Activated effector memory CD4-positive, alpha-beta T cell treated with Interleukin-2 at 50 U/mL for 16 hours (primary cell): ENCODE results near the gene ZNF485.
"Not testable (repeated sequence)": the region's sequence is repeated elsewhere in the genome, so short reads cannot be mapped to it uniquely, and the experiment has no call there.

Experiments used
- DNase-seq: peaks from one replicate; pipeline ENCODE4 v3.0.0-alpha.2; 2020

Gene ZNF485

DNA sequence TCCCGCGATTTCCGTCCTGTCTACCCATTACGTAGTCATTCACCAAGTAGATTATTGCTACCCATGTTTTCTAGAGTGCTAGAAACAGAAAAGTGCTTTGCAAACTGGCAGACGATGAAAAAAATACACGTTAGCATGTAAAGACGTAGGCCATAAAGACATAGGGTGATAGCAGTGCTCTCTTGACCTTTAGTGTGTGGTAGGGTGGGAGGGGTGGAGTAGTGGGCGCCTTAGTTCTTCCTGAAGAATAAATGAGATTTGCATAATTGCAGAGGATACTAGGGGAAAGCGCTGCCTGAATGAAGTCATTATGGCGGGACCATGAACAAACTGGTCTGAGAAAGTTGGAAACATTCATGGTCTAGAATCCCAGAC lies 948 bp downstream of the ZNF485 start:
- no peak for DNase-seq

DNA sequence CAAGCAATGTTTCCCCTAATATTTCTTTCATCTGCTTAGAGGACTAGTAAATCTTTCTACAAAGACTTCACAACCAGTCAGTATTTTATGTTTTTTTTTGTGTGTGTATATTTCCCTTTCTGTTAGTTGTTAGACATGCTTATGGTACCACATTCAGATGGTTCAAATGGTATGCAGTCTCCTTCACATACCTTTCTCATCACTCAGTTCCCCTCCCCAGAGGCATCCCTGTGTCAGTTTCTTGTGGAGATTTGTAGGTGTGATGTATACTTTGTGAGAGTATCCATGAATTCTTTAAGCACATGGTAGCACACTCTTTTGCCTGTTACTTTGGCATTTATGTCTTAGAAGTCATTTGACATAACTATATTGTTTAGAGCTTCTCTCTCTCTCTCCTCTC lies 4.4 kb downstream of the ZNF485 start:
- no peak for DNase-seq

DNA sequence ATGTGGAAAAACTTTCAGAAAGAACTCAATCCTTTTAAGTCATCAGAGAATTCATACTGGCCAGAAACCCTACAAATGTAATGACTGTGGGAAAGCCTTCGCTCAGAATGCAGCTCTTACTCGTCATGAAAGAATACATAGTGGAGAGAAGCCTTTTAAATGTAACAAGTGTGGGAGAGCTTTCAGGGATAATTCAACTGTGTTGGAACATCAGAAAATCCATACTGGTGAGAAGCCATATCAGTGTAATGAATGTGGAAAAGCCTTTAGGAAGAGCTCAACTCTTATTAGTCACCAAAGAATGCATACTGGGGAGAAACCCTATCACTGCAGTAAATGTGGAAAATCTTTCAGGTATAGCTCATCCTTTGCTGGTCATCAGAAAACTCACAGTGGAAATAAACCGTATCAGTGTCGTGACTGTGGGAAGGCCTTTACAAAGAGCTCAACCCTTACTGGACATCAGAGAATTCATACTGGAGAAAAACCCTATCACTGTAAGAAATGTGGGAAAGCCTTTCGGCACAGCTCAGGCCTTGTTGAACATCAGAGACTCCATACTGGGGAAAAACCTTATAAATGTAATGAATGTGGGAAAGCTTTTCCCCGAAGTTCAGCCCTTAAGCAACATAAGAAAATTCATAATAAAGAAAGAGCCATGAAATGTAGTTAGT lies 10.6 kb downstream of the ZNF485 start:
- no peak for DNase-seq

DNA sequence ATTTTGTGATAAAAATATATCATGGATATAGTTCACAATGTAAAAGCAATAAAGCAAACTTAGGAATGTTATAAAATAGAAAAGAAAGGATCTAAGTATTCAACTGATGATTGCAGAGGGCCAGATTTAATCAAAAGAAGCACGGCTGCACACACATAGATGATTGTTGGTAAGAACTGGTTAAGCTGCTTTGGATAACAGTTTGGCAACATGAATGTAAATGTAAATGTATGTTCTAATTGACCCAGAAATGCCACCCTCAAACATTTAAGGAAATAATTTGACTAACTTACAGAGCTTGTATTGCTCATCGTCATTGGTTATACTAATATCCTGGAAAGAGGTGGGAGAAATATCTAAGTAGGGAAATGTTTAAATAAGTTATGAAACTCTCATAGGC lies 13.1 kb downstream of the ZNF485 start:
- DNase-seq = no peak

DNA sequence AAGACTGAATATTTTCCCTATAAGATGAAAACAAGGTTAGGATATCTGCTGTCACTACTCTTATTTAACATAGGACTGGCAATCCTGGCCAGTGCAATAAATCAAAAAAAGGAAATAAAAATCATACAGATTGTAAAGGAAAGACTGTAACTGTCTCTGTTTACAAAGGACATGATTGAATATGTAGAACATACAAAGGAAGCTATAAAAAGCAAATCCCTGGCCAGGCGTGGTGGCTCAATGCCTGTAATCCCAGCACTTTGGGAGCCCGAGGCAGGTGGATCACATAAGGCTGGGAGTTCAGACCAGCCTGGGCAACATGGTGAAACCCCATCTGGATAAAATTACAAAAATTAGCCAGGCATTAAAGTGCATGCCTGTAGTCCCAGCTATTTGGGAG lies 15.8 kb downstream of the ZNF485 start:
- no peak for DNase-seq

DNA sequence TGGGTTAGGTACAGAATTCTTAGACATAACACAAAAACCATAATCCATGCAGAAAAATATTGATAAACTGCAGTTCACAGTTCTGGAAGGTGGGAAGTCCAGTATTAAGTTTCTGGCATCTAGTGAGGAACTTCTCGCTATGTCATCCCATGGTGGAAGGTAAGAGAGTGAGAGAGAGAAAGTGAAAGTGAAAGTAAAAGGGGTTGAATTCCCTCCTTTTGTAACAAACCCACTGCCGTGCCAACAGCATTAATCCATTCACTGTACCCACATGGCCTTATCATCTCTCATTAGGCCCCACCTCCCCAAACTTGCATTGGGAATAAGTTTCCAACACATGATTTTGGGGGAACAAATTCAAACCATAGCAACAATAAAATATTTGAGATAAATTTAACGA lies 17.1 kb downstream of the ZNF485 start:
- DNase-seq = no peak

DNA sequence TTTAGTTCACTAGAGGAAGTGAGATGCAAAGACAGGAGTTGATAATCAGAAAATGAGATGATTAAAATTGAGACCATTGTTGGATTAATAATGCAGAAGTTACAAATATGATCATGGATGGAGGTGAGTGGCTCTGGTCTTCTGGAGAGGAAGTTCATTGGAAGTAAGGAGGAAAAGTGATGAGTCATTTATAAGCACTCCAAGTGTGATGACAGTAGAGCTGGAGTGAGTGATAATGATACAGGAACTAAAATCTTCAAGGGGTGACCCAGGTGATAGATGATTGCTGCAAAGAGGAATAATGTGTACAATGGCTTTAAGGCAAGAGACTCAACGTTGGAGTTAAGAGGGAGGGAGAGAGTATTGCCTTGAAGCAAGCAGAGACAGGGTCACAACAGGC lies 21.7 kb downstream of the ZNF485 start:
- no peak for DNase-seq

DNA sequence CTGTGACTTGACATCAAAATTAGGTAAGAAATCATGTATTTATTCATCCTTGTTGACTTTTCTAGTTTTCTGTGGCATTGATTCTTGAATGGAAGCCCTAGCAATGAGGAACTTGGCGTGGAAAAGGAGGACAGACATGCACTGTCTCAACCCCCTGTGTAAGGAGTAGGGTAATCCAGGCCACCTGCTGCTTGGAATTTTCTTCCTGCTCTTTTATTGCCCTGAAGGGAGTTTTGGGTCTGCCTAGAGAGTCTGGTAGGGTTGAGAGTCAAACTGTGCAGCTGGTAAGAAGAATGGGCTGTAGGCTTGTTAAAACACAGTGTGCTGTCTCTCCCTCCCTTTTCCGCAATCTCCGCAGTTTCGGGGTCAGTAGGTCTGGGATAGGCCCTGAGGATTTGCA lies 22.7 kb downstream of the ZNF485 start:
- no peak for DNase-seq

DNA sequence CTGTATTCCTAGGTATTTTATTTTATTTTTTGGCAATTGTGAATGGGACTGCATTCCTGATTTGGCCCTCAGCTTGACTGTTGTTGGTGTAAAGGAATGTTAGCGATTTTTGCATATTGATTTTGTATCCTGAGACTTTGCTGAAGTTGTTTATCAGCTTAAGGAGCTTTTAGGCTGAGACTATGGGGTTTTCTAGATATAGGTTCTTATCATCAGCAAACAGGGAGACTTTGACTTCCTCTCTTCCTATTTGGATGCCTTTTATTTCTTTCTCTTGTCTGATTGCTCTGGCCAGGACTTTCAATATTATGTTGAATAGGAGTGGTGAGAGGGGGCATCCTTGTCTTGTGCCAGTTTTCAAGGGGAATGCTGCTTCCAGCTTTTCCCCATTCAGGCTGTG lies 29.6 kb downstream of the ZNF485 start:
- not testable (repeated sequence) for DNase-seq

DNA sequence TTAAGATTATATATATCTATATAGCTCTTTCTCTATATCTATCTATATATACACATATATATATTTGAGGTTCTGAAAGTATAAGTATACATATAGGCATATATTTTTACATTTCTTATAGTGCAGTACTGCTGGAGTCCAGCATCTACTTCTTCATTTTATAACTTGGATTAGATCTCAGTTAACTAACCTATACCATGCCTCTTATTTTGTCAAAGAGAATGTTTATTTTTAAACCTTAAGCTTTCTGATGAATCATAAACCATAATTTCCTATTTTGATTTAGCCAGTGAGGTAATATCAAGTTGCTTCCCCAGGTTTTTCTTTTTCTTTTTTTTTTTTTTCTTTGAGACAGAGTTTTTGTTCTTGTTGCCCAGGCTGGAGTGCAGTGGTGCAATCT lies 34.4 kb downstream of the ZNF485 start:
- no peak for DNase-seq

DNA sequence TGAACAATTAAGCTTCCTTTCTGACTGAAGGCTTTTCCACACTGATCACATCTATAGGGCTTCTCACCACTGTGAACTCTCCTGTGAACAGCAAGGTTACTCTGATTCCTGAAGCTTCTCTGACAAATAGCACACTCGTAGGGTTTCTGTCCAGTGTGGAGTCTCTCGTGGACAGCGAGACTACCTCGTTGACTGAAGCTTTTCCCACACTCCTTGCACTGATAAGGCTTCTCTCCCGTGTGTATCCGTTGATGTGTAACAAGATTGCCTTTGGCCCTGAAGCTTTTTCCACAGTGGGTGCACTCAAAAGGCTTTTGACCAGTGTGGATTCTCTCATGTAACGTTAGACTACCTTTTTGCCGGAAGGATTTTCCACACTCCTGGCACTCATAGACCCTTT lies 38.0 kb downstream of the ZNF485 start:
- DNase-seq = no peak

DNA sequence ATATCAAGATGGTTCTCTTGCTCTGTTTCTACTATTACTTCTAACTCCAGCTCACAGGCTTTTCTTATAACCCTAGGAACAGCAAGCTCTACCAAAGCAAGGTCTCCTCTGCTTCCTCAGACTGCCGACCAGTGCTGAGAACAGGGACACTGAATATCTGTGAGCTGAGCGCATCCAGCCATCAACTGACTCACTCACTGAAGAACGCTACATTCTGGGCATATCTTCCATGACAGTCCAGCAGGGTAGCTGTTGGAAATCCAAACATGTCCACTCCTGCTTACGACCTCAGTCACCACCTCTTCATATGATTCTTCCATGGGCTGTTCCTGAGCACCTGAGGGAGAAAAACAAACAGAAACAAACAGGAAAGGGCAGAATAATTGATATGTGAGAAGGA lies 39.6 kb downstream of the ZNF485 start:
- DNase-seq = no peak

DNA sequence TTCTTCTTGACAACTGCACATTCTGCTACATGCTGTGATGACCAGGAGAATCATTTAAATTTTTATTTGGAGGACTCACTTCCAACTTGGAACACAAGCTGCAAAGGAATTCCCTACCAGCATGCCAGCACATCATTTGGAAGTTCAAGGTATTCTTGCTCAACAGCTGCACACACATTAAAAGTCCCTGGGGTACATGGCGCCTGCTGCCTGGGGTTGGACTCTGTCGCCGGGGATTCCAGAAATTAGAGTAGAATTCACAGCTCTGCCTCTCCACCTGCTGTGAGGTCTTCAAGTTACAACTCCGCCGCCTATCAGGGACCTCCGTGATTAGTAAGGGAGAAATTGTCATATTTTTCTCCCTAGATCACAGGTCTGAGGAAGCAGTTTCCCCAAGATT lies 41.3 kb downstream of the ZNF485 start:
- DNase-seq = no peak

DNA sequence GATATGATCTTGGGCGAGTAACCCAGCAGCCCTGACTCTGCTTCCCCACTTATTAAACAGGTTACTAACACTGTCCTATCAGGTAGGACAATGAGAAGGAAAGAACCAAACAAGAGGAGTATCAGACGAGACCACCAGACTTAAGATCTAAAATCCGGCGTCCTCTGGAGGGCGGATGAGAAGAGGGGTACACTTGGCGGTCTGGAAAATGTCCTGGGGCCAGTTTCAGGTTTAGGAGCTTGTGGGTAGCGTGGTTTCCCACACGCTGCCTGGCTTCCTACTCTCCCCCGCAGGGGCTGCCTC lies 41.8 kb downstream of the ZNF485 start:
- no peak for DNase-seq

DNA sequence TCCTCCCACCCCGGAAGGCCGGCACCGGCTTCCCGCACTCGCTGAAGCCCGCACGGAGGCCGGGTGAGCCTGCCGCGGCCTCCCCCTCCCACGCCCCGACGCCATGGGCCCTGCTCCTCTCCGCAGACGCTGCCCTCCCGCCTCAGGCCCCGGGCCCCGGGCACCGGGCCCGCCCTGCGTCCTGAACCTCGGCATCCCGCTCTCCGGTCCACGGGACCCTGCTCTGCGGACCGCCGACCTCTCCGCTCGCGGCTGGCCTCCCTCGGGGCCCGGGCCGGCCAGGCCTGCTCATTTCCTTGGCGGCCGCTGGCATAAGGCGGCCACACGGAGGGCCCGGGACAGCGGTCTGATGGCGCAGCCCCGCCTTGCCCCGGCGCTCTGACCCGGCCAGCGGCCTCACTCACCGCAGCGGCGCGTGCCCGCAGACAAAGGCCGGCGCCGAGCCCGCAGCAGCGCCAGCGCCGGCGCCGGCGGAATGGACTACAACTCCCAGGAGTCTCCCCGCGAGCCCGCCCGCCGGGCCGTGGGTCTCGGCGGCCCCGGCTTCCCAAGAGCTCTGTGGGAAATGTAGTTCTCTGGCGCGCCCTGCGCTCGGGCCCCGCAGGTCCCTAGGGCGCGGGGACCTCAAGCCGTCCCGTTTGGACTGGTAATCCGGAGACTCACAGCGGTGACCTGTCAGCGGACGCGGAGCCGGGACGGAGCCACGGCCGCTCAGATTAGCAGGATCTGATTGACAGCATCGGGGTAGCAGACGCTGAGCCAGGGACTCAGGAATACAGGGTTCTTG lies 42.4 kb downstream of the ZNF485 start, which contains the start of gene ZNF32:
Gene ZNF32, minus strand, starts transcription at position 484 of the 787 bp plus-strand sequence. CDS start 2,748 bp downstream, outside the sequence.
- peak; percentile 74 for DNase-seq

DNA sequence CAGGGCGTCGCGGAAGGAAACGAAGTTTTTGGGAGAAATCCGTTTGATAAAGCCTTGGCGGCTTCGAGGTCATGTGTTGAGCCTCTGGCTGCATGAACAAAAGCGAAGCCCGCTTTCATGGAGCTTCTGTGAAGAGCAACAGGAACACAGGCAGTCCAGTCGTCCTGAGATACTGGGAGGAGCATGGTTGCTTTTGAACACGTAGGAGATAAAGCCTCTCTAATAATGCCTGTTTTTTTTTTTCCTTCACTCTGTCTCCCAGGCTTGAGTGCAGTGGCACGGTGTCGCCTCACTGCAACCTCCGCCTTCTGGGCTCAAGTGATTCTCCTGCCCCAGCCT lies 42.9 kb downstream of the ZNF485 start:
- no peak for DNase-seq

DNA sequence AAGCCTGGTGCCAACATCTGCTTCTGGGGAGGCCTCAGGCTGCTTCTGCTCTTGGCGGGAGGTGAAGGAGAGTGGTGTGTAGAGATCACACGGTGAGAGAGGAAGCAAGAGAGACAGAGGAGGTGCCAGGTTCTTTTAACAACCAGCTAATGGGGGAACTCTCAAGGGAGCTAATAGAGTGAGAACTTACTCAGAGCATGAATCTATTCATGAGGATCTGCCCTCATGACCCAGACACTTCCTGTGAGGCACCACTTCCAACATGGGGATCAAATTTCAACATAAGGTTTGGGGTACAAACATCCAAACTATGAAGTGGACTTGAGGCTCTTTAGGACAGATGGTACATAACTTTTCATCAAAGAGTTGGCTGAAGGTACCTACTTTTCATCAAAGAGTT lies 47.5 kb downstream of the ZNF485 start:
- no peak for DNase-seq

DNA sequence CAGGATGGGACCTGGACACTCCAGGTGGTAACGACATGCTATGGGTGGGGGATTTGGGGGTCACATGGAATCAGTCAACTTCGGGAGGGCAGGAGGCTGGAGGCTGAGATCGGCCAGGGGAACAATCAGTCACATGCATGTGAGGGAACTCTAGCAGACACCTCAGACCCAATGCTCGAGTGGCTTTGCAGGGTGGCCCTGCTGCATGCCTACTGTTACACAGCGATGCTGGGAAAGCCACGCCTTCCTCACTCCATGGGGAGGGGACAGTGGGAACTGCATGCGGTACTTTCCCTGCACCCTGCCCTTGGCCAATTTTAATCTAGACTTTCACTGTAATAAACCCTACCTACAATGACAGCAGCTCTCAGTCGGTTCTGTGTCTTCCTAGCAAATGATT lies 49.1 kb downstream of the ZNF485 start:
- no peak for DNase-seq

DNA sequence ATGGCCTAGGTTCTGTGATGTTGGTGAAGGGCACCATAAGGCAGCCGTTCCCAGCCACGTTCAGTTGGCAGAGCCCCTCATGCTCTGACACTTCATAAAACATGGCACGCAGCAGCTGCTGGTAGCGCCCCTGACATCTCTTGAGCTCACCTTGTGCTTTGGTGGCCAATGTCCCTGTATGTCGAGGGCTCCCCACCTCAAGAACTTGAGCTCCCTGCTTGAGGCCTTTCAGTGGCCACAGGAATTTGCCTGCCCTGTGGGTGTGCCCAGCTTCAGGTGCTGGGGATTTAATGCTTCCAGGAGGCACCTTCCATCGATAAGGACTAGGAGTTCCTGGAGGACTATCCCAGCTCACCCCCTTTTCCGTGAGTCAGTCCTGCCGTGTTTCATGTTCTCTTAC lies 52.0 kb downstream of the ZNF485 start:
- no peak for DNase-seq

DNA sequence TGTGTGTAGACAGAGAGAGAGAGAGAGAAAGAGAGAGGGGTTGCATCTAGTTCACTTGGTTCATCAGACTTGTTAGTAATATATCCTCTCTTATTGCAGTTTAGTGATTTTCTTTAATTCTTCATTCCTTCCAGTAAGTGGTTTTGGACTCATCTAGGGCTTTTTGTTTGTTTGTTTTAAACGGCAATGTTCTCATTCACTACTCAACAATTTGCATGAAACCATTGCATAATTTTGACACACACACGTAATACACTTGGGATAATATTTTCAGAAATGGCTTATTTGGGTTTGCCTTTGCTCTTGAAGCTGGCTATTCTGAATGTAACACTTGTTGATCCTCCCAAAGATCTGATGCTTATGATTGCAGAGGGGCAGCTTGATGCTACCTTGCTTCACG lies 58.8 kb downstream of the ZNF485 start:
- DNase-seq = no peak

DNA sequence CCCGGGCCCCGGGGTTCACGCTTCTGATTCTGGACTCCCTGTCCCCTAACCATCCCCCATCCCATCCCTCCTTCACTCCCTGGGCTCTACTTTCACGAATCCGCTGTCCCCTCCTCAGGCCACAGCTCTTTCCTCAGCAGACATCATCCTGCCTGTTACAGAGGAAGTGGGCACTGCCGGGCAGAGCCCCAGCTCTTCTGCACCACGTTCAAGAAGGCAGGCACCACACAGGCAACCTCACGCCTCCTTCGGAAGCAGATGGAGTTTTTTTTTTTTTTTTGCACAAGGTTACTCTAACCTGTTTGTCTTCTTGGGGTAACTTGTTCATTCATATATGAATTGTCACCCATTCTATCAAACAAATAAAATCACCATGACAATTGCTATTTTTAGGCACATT lies 60.3 kb downstream of the ZNF485 start:
- no peak for DNase-seq

DNA sequence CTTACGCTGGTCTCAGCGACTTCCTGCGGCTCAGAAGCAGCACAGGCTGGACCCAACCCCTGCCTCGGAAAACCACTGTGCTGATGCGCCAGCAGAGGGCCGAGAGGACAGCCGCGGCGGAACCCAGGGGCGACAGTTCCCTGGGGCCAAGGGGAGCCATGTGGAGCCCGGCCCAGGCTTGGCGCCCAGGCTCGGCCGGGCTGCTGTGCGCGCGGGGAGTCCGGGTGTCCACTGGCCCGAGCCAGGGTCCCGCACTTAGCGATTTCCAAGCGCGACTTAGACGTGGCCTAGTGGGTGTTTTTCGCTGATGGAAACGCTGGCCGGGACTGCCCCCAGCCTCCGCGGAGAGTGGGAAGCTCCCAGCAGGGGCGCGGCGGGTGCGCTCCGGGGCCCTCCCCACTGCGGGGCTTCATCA lies 61.1 kb downstream of the ZNF485 start:
- no peak for DNase-seq
